ENCODE results near the gene ADM. TPM values are rescaled to one million over a fixed set of nuclear protein-coding genes. Genes with fewer than 3 reads are reported as not detected.
A peak's percentile ranks its signal among the peaks of the same experiment; 100 is the strongest.
"Not testable (repeated sequence)": the region's sequence is repeated elsewhere in the genome, so short reads cannot be mapped to it uniquely, and the experiment has no call there.

The ADM gene, protein sequence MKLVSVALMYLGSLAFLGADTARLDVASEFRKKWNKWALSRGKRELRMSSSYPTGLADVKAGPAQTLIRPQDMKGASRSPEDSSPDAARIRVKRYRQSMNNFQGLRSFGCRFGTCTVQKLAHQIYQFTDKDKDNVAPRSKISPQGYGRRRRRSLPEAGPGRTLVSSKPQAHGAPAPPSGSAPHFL
- 103 and 348 TPM in 2 replicates for total RNA-seq (ENCODE audit: low replicate concordance)

DNA sequence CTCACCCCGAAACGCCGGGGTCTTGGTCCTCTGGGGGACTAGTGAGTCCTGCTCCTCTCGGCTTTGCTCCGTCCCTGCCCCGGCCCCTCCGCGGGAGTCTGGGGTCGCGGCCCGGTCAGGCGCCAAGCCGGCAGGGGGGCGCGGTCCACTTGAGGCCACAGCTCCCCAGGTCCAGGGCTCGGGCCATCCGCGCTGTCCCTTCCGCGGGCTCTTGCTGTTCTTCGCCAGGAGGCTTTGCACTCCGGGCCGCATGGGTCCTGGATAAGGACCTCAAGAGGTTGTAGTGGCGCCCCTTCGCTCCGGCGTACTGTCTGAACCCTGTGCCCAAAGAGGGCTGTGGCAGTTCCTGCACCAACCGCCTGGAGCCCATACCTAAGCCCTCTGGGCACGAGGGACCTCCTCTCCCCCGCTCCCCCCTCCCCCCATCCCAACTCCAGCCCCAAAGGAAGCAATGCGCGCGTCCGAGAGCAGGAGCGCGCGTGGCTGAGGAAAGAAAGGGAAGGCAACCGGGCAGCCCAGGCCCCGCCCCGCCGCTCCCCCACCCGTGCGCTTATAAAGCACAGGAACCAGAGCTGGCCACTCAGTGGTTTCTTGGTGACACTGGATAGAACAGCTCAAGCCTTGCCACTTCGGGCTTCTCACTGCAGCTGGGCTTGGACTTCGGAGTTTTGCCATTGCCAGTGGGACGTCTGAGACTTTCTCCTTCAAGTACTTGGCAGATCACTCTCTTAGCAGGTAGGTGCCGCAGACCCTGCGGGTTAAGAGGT is at the start of gene ADM:
ADM (plus strand) TSS at position 579 of the 767 bp plus-strand sequence. CDS start 628 bp downstream, outside the sequence.
- DNase-seq (ENCODE audit: low read depth), result peak; percentile 93

DNA sequence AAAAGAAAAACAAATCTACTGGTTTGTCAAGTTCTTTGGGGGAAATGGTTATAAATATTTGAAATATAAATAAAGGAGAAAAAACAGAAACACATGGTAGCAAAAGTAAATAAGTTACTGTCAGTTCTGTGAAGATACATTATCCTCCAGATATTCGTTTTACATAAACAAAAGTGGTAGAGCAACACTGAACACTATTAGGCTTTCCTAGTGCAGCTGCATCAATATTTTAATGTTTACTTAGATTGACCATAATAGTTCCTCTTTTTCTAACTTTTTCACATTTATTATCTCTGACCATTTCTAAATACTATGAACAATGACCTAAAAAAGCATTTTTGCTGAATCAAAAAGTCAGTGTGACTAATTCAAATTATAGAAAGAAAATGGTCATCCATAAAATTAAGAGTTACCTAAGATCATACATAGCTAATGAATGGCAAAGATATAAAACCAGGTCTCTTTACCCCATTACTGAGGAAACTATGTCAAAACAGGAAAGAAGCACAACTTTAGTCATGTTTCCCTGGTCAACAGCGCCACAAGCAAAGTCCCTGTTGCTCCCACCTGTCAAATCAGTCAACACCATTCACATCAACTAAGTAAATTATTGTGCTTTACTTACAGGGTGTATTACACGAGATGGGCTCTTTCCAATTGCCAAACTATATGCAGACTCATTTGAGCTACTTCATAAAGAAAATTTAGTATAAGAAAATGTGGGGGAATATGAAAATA is 49.3 kb upstream of the ADM start:
- TF ChIP-seq, protein P1, sequence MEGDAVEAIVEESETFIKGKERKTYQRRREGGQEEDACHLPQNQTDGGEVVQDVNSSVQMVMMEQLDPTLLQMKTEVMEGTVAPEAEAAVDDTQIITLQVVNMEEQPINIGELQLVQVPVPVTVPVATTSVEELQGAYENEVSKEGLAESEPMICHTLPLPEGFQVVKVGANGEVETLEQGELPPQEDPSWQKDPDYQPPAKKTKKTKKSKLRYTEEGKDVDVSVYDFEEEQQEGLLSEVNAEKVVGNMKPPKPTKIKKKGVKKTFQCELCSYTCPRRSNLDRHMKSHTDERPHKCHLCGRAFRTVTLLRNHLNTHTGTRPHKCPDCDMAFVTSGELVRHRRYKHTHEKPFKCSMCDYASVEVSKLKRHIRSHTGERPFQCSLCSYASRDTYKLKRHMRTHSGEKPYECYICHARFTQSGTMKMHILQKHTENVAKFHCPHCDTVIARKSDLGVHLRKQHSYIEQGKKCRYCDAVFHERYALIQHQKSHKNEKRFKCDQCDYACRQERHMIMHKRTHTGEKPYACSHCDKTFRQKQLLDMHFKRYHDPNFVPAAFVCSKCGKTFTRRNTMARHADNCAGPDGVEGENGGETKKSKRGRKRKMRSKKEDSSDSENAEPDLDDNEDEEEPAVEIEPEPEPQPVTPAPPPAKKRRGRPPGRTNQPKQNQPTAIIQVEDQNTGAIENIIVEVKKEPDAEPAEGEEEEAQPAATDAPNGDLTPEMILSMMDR (IDR thresholded peaks at IDR 0.05; ENCODE audit: insufficient read depth, low read length), result no peak
- no peak overlapping the region for H3K4me3 ChIP-seq (ENCODE audit: low read depth, low read length)
- no peak for DNase-seq (ENCODE audit: low read depth)

More for the DNA sequence above, at the start of gene ADM:
- TF ChIP-seq, protein P1 (IDR thresholded peaks at IDR 0.05; ENCODE audit: insufficient read depth, low read length), result peak; percentile 36
- peak within 1 kb of the TSS; percentile 96 for H3K4me3 ChIP-seq (ENCODE audit: low read depth, low read length)

DNA sequence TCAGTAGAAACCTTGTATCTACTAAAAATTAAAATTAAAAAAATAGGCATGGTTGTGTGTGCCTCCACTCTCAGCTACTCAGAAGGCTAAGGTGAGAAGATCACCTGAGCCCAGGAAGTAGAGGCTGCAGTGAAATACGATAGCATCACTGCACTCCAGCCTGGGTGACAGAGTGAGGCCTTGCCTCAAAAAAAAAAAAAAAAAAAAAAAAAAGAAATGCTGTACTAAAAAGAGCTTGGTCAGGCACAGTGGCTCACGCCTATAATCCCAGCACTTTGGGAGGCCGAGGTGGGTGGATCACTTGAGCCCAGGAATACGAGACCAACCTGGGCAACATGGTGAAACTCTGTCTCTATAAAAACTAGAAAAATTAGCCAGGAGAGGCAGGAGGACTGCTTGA is 47.4 kb upstream of the ADM start:
- TF ChIP-seq, protein P1 (IDR thresholded peaks at IDR 0.05; ENCODE audit: insufficient read depth, low read length), result no peak

DNA sequence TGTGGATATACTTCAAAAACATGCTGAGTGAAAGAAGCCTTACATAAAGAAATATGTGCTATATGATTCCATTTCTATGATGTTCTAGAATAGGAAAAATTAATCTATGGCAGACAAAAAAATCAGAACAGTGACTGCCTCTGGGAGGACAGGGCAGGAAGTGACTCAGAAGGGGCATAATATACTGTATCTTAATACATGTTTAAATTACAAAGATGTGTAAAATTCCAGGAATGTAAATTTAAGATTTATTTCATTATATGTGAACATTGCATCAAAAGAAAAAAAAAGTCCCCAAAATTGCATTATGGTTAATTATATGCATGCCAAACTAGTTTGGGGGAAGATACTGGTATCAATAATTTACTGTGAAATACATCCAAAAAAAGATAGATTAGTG is 43.1 kb upstream of the ADM start:
- TF ChIP-seq, protein P1 (IDR thresholded peaks at IDR 0.05; ENCODE audit: insufficient read depth, low read length), result no peak
- H3K4me3 ChIP-seq (ENCODE audit: low read depth, low read length), result no peak overlapping the region
- no peak for DNase-seq (ENCODE audit: low read depth)

More for the DNA sequence above, 47.4 kb upstream of the ADM start:
- DNase-seq (ENCODE audit: low read depth), result no peak
- H3K4me3 ChIP-seq (ENCODE audit: low read depth, low read length), result no peak overlapping the region

DNA sequence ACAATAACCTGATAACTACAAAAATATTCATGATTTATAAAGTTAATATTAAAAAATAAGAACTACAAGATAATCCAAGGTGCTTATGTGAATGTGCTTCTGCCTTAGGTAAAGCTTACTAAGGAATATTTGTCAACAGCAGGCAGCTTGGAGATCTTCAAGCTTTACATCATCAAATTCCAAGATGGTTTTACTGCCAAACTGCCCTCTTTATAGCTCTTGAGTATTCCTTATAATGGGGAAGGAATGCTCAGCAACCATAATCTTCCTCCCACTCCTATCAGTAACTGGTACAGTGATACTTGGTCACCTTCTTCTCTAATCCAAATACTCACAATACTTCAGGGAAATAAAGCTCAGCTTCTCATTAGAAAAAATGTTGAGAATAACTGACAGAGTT is 40.9 kb upstream of the ADM start:
- DNase-seq (ENCODE audit: low read depth), result peak; percentile 63
- TF ChIP-seq, protein P1 (IDR thresholded peaks at IDR 0.05; ENCODE audit: insufficient read depth, low read length), result no peak
- no peak overlapping the region for H3K4me3 ChIP-seq (ENCODE audit: low read depth, low read length)

DNA sequence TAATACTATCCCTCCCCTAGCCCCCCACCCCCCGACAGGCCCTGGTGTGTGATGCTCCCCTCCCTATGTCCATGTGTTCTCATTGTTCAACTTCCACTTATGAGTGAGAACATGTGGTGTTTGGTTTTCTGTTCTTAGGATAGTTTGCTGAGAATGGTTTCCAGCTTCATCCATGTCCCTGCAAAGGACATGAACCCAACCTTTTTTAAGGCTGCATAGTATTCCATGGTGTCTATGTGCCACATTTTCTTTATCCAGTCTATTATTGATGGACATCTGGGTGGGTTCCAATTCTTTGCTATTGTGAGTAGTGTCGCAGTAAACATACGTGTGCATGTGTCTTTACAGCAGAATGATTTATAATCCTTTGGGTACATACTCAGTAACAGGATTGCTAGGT is 40.2 kb upstream of the ADM start:
- not testable (repeated sequence) for H3K4me3 ChIP-seq (ENCODE audit: low read depth, low read length); DNase-seq (ENCODE audit: low read depth)

DNA sequence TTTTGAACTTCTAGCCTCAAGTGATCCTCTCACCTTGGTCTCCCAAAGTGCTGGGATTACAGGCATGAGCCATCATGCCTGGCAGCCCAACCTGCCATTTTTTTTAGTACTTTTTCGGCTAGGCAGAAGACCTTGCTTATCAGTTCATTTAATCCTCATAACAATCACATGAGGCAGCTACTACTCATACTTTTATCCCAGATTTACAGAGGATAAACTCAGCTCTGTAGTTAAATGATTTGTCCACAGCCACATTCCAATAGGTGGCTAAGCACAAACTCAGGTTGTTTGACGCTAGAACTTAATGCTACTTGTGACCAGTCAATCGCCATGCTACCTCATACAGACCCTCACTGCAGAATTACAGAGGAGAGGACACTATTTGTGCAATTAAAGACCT is 38.9 kb upstream of the ADM start:
- TF ChIP-seq, protein P1 (IDR thresholded peaks at IDR 0.05; ENCODE audit: insufficient read depth, low read length), result no peak
- no peak for DNase-seq (ENCODE audit: low read depth)
- H3K4me3 ChIP-seq (ENCODE audit: low read depth, low read length), result no peak overlapping the region

Measured in fibroblast of the aortic adventitia (primary cell).